GM12874 (cell line): ENCODE results near the gene USP44.

Source experiments
- TF ChIP-seq, protein P1 (sequence below): IDR thresholded peaks from 2 replicates; pipeline ENCODE4 v1.5.1; 2011; ENCODE audit warnings: low read depth, mild to moderate bottlenecking, control low read depth, low read length, moderate library complexity; ENCODE audit not compliant: insufficient read depth

The USP44 gene

DNA sequence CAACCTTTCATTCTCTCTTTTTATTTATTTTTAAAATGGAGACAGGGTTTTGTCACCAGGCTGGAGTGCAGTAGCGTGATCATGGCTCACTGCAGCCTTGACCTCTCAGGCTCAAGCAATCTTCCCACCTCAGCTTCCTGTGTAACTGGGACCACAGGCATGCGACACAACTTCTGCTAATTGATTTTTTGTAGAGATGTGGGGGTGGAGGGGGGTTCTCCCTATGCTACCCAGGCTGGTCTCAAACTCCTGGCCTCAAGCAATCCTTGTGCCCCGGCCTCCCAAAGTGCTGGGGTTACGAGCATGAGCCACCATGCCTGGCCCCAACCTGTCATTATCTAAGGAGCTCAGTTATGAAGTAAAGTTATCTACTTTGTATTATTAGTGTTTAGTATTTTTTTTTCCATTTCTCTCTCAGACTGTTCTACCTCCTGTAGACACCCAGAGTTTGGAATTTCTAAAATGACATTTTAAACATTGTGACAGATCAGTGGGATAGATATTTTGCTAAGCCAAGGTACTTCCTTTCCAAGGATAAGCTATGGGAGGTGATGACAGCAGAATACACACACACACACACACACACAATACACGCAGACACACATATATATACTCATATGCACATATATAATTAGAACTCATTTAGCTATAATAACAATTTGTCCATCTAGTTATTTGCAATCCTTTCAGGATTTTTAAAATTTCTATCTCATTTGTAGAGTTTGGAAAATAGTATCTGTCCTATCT is 2.1 kb upstream of the USP44 start:
- TF ChIP-seq, protein P1, sequence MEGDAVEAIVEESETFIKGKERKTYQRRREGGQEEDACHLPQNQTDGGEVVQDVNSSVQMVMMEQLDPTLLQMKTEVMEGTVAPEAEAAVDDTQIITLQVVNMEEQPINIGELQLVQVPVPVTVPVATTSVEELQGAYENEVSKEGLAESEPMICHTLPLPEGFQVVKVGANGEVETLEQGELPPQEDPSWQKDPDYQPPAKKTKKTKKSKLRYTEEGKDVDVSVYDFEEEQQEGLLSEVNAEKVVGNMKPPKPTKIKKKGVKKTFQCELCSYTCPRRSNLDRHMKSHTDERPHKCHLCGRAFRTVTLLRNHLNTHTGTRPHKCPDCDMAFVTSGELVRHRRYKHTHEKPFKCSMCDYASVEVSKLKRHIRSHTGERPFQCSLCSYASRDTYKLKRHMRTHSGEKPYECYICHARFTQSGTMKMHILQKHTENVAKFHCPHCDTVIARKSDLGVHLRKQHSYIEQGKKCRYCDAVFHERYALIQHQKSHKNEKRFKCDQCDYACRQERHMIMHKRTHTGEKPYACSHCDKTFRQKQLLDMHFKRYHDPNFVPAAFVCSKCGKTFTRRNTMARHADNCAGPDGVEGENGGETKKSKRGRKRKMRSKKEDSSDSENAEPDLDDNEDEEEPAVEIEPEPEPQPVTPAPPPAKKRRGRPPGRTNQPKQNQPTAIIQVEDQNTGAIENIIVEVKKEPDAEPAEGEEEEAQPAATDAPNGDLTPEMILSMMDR = no peak

DNA sequence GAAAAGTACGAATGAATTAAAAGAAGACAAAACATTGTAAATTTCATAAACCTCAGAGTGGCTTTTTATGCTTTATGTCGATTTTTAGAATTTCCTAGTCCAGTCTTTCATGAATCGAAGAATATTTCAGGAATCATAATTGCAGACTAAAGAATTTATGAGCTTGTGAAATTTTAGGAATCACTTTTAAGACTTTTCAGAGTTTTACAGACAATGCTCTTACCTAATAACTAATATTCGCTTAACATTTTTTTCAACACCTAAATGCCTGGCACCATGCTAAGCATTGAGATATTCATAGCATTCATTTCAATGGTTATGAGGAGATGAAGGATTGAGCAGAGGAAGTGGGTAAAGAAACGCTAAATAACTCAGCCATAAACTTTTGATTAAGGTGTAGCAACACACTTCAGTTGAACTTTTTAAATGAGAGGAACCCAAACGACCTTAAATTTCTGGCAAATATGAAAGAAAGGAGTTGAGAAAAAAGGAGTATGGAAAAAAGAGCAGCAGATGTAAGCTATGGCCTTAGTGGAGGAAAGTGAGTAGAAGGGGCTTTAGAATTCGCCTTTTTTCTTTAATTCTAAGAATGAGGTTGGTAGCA is 739 bp upstream of the USP44 start:
- TF ChIP-seq, protein P1 = no peak

DNA sequence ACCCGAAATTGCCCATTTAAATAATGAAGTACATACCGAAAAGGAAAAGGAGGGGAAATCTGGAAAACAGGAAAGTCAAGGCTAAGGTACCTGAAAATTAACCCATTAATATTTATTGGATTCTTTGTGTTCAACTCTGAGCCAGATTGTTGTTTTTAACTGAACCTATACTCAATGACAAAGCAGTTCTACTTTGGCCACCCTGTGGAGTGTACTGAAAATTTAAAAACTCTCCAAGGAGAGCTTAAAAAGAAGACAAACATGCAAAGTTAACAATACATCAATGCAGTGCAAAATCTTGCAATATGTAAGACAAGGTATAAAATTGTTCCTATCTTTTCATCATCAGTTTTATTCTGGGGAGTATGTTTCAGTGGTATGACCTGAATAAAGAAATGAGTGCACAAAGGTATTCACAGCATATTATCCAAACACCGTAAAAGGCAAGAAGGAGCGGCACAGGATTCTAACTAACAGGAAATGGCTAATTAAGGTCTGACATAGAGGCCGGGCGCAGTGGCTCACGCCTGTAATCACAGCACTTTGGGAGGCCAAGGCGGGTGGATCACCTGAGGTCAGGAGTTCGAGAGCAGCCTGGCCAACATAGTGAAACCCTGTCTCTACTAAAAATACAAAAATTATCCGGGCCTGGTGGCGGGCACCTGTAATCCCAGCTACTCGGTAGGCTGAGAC is 1.7 kb downstream of the USP44 start:
- TF ChIP-seq, protein P1 = no peak

DNA sequence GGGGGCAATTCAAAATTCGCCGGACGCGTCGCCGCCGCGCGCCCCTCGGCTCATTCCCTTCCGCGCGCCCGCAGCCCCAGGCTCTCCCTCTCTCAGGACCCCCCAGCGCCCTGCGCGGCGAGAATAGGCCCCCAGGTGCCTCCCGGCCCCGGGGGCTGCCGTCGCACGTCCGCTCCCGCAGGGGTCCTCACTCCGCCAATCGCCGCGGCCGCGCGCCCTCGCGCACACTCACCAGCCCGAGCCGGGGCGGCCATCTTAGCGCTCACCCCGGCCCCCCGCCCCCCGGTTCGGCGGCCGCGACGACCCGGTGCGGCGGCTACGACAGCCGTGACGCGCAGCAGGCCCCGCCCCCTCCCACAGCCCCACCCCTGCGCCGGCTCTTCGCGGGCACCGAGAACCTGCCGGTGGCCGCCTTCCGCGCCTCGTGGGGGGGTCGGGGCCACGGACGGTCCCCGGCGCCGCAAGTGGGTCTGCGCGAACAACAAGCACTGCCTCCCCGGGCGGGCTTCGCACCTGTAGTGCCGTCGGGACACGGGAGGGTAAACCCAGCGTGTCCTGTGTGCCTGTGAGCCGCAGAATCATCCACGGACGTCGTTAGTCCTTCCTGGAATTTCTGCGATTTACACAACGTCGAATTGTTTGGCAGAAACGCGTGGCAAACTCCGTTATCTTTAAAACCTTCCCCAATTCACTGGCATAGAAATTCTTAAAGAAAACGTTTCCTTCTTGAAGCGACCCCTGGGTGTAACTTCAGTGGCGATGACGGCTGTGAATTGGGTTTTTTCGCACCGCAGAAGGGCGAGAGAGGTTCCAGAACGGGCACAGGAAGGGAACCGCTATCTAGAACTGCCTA is 2.5 kb downstream of the USP44 start:
- TF ChIP-seq, protein P1 = no peak

DNA sequence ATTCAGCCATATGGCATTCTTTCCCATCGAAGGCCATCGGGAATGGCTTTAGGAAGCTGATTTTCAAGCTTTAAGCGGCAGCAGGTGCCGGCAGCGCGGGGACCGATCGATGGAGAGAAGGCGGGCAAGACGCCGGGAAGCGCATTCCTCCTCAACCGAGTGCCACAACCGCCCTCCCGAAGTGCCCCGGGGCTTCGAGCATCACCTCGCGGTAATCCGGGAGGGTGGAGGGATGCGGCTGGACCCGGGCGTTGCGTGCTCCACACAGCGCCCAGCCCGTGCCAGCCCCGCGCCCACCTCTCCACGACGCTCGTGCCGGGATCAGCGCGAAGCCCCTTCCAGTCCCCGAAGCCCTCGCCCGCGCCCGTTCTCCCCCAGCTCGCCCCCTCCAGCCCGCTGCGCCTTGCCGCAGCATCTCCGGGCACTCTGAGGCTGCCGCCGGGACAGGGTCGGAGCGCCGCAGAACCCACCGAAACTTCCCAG is 3.2 kb downstream of the USP44 start:
- TF ChIP-seq, protein P1 = no peak

DNA sequence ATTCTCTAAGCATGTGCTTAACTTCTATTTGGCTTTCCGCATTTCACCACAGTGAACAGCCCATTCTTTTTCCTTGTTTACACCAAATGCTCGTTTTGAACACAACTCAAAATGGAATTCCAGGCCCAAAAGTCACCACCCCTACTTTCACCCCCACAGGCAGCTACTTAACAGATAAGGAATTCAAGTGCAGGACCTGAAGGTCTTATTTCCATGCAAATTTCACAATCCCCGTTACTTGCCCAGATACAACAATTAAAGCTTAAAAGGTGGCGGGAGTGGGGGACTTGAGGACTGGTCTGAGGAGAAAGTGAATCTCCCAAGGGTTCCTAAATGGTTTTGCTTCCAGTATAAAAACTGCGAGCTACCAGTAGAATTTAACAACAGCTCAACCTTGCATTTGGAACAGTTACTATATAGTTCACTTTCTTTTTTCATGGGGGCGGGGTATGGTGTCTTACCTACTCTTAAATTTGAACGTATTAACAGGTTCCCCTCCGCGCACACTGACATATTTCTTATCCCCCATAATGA is 3.7 kb downstream of the USP44 start:
- TF ChIP-seq, protein P1 = no peak
